Smooth muscle cell of the brain vasculature (primary cell): ENCODE results near the gene SAPCD1.
A peak's percentile ranks its signal among the peaks of the same experiment; 100 is the strongest.
"Not testable (repeated sequence)": the region's sequence is repeated elsewhere in the genome, so short reads cannot be mapped to it uniquely, and the experiment has no call there.

Source experiments
- DNase-seq: peaks from one replicate; pipeline ENCODE4 v3.0.0-alpha.2; 2012; ENCODE audit warnings: low read depth, low spot score

Gene SAPCD1

DNA sequence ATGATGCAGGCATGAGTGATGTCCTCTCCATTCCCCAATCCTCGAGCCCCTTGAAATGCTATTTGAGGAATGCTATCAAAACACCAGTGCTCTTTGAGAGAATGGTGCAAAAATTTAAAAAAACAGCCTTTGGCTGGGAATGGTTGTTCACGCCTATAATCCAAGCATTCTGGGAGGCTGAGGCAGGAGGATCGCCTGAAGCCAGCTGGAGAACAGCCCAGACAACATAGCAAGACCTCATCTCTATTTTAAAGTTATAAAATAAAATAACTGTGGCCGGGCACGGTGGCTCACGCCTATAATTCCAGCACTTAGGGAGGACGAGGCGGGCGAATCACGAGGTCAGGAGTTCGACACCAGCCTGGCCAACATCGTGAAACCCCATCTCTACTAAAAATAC is 37.3 kb downstream of the SAPCD1 start:
- DNase-seq, result no peak

DNA sequence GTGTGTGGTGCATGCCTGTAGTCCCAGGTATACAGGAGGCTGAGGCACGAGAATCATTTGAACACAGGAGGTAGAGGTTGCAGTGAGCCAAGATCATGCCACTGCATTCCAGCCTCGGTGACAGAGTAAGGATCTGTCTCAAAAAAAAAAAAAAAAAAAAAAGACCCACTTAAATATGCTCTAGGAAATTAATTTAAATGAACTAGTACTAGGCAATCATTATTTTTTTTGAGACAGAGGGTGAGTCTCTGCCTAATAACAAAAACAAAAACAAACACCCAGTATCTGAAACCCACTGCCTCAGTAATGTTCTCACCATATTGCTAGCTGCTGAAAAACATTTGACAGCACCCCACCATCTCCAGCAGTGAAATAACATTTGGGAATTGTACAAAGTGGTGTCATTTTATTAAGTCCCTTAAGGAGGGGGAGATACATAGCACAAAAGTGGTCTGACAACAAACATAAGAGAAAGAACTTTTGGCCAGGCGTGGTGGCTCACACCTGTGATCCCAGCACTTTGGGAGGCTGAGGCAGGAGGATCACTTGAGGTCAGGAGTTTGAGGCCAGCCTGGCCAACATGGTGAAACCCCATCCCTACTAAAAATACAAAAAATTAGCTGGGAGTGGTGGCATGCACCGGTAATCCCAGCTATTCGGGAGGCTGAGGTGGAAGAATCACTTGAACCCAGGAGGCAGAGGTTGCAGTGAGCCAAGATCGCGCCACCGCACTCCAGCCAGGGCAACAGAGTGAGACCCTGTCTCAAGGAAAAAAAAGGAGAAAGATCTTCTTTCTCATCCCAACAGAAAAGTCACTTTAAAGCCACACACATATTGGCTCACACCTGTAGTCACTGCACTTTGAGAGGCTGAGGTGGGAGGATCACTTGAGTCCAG is 38.8 kb downstream of the SAPCD1 start:
- not testable (repeated sequence) for DNase-seq

GRCh38 chr6:31805939-31806469 is 43.5 kb downstream of the SAPCD1 start:
- DNase-seq, result no peak

DNA sequence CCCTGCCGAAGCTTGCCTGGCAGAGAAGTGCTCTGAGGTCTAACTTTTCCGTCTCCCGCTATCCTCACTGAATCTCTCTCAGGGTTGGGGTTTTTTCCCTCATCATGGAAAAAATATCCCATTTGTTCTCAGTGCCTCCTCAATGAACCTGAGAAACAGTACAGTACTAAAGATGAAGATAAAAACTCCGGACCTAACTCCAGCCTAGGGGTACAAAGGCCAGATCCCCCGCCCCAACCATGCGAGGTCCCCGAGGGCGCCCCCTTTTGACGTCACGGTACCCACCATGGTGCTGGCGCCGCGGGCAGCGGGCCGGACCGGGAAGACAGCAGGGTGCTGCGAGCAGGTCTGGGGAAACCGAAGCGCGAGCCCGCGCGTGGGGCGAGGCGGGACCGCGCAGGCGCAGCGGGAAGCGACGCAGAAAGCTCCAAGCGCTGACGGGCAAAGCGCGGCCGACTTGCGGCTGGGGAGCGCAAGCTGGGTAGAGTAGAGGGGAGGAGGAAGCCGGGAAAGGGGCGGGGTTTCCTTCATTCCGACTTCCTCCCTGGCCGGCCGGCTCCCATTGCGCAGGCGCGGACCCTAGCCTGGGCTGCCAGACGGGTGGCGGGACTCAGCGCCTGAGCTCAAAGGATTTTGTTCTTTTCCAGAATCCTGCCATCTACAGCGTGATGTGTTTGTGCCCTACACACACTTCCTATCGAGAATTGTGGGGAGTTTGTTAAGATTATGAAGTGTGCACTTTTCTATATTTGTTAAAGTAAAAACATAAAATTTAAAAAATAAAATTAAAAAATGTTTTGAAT is 44.2 kb downstream of the SAPCD1 start, which contains the start of gene LSM2:
TSS of gene LSM2 (minus strand) at position 497 of the 803 bp plus-strand sequence. CDS start at position 288, 209 bp downstream.
- peak; percentile 89 for DNase-seq

DNA sequence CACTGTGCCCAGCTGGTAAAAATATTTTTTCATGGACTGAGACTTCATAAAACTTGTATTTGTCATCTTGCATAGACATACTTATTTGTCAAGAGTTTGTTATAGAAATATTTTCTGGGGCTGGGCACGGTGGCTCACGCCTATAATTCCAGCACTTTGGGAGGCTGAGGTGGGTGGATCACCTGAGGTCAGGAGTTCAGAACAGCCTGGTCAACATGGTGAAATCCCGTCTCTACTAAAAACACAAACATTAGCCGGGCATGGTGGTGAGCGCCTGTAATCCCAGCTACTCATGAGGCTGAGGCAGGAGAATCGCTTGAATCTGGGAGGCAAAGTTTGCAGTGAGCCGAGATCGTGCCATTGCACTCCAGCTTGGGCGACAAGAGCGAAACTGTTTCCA is 46.1 kb downstream of the SAPCD1 start:
- not testable (repeated sequence) for DNase-seq

DNA sequence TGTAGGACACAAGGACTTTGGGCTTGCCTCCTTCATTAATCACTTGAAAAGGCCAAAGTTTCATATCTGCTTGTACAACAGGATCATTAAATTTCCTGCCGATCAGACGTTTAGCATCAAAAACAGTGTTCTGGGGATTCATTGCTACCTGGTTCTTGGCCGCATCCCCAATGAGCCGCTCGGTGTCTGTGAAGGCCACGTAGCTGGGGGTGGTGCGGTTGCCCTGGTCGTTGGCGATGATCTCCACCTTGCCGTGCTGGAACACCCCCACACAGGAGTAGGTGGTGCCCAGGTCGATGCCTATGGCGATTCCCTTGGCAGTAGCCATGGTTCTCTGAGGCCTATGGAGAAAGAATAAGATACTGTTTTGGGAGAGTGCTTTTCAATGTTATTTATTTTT is 49.2 kb downstream of the SAPCD1 start:
- no peak for DNase-seq

- no peak for DNase-seq
These were observed 51.0 kb downstream of the SAPCD1 start for GRCh38 chr6:31813465-31813849.
